Measurements from ENCODE around the gene RAP1GDS1. TPM values are rescaled to one million over a fixed set of nuclear protein-coding genes. Genes with fewer than 3 reads are reported as not detected.
"Not testable (repeated sequence)": the region's sequence is repeated elsewhere in the genome, so short reads cannot be mapped to it uniquely, and the experiment has no call there.

RAP1GDS1 gene
- total and polyA plus RNA-seq, 12 donors = 5.9 to 38.1 (median 22.8) TPM

- 96 to 98% (median 97%) methylated on average over 4 of the region's 4 CpGs for WGBS, 4 donors
- Histone ChIP-seq H3K36me3 (replicated peaks in 1 of 2) (no peaks in the 10 kb centered on the region), H3K4me1 (replicated peaks in 1 of 2) (no peaks in the 10 kb centered on the region), H3K27me3 (no peaks in the 10 kb centered on the region), H3K27ac (no peak overlapping the region), H3K4me3 (no peak overlapping the region), H3K9me3 (replicated peaks in 1 of 3) (no peaks in the 10 kb centered on the region)
- TF ChIP-seq POLR2A (IDR thresholded peaks at IDR 0.05) = no peak
- TF ChIP-seq, protein P1, sequence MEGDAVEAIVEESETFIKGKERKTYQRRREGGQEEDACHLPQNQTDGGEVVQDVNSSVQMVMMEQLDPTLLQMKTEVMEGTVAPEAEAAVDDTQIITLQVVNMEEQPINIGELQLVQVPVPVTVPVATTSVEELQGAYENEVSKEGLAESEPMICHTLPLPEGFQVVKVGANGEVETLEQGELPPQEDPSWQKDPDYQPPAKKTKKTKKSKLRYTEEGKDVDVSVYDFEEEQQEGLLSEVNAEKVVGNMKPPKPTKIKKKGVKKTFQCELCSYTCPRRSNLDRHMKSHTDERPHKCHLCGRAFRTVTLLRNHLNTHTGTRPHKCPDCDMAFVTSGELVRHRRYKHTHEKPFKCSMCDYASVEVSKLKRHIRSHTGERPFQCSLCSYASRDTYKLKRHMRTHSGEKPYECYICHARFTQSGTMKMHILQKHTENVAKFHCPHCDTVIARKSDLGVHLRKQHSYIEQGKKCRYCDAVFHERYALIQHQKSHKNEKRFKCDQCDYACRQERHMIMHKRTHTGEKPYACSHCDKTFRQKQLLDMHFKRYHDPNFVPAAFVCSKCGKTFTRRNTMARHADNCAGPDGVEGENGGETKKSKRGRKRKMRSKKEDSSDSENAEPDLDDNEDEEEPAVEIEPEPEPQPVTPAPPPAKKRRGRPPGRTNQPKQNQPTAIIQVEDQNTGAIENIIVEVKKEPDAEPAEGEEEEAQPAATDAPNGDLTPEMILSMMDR (IDR thresholded peaks at IDR 0.05) = no peak
- intact Hi-C loops (cut with DNase I) = no loop called here
- DNase-seq = no peak
Measured at GRCh38 chr4:98359646-98360045, 98.5 kb downstream of the RAP1GDS1 start.

DNA sequence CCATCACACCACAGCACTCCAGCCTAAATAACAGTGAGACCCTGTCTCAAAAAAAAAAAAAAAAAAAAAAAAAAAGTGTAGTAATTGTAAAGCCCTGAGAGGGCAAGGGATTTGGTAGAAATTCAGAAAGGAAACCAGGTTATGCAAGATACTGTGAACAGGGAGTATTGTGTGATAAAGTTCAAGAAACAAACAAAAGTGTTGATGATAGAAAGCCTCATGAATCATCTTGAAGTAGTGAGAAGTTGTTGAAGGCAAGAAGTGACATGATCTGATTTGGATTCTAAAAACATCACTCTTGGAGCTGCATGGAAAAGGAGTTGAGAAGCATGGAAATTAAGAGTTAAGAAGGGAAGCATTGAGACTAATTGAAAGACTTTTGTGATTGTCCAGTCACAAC lies 102.2 kb downstream of the RAP1GDS1 start:
- H3K27me3 ChIP-seq = no peaks in the 10 kb centered on the region
- DNase-seq = no peak

DNA sequence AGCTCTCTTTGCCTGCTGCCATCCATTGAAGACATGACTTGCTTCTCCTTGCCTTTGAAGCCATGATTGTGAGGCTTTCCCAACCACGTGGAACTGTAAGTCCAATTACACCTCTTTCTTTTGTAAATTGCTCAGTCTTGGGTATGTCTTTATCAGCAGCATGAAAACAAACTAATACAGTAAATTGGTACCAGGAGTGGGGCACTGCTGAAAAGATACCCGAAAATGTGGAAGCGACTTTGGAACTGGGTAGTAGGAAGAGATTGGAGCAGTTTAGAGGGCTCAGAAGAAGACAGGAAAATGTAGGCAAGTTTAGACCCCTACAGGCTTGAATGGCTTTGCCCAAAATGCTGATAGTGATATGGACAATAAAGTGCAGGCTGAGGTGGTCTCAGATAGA lies 105.1 kb downstream of the RAP1GDS1 start:
- DNase-seq; H3K4me3 ChIP-seq; H3K27me3 ChIP-seq; intact Hi-C loops (cut with DNase I); H3K36me3 ChIP-seq (replicated peaks in 1 of 2); H3K27ac ChIP-seq; H3K4me1 ChIP-seq (replicated peaks in 1 of 2); H3K9me3 ChIP-seq (replicated peaks in 1 of 3): not testable (repeated sequence)
- 93 to 97% (median 96%) methylated on average over 3 of the region's 3 CpGs for WGBS, 4 donors

More for the DNA sequence above, 102.2 kb downstream of the RAP1GDS1 start:
- TF ChIP-seq POLR2A (IDR thresholded peaks at IDR 0.05) = no peak
- TF ChIP-seq, protein P1 (IDR thresholded peaks at IDR 0.05) = no peak
- no peaks in the 10 kb centered on the region for H3K9me3 ChIP-seq (replicated peaks in 1 of 3)
- H3K4me1 ChIP-seq (replicated peaks in 1 of 2) = no peaks in the 10 kb centered on the region
- H3K27ac ChIP-seq = no peak overlapping the region
- H3K36me3 ChIP-seq (replicated peaks in 1 of 2) = no peaks in the 10 kb centered on the region
- intact Hi-C loops (cut with DNase I) = no loop called here
- no peak overlapping the region for H3K4me3 ChIP-seq

DNA sequence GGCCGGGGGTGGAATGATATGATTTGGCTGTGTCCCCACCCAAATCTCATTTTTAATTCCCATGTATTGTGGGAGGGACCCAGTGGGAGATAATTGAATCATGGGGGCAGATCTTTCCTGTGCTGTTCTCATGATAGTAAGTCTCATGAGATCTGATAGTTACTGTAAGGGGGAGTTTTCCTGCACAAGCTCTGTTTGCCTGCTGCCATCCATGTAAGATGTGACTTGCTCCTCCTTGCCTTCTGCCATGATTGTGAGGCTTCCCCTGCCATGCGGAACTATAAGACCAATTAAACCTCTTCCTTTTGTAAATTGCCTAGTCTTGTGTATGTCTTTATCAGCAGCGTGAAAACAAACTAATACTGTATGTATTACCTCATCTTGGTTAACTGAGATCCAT lies 106.8 kb downstream of the RAP1GDS1 start:
- DNase-seq; H3K4me3 ChIP-seq; intact Hi-C loops (cut with DNase I); H3K27me3 ChIP-seq; H3K27ac ChIP-seq; H3K4me1 ChIP-seq (replicated peaks in 1 of 2); H3K36me3 ChIP-seq (replicated peaks in 1 of 2); H3K9me3 ChIP-seq (replicated peaks in 1 of 3): not testable (repeated sequence)
- 93 to 98% (median 96%) methylated on average over 3 of the region's 3 CpGs for WGBS, 4 donors

DNA sequence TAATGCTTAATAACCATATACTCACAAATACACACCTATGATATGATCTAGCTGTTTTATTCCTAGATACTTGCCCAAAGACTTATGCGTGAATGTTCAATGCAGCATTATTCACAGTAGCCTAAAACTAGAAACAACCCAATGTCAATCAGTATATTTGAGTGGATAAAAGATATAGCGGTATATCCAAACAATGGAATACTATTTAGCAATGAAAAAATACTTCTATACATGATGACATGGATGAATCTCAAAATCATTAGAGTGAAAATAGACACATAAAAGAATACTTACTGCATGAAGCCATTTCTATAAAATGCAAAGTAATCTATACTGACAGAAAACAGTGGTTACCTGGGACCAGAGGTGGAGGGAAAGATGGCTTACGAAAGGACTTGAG lies 108.1 kb downstream of the RAP1GDS1 start:
- DNase-seq = no peak
- no peak for TF ChIP-seq POLR2A (IDR thresholded peaks at IDR 0.05)
- TF ChIP-seq, protein P1 (IDR thresholded peaks at IDR 0.05) = no peak
- intact Hi-C loops (cut with DNase I) = no loop called here
- no peaks in the 10 kb centered on the region for H3K36me3 ChIP-seq (replicated peaks in 1 of 2)
- no peaks in the 10 kb centered on the region for H3K4me1 ChIP-seq (replicated peaks in 1 of 2)
- no peaks in the 10 kb centered on the region for H3K27me3 ChIP-seq
- 95 to 98% (median 97%) methylated on average over 3 of the region's 3 CpGs for WGBS, 4 donors
- H3K4me3 ChIP-seq = no peak overlapping the region
- H3K9me3 ChIP-seq (replicated peaks in 1 of 3) = no peaks in the 10 kb centered on the region
- no peak overlapping the region for H3K27ac ChIP-seq

Measured in adrenal gland (tissue), 12 donors.